ENCODE measurements around the gene AFF2. TPM values are rescaled to one million over a fixed set of nuclear protein-coding genes. Genes with fewer than 3 reads are reported as not detected.

The AFF2 gene
- total RNA-seq, 2 experiments from 2014 or later = 1.7 to 2.0 TPM

- Mint-ChIP-seq H3K27me3 (ENCODE audit: low read depth) (no peaks in the 10 kb centered on the region), H3K4me1 (ENCODE audit: low read depth) (no peaks in the 10 kb centered on the region), H3K27ac (no peak overlapping the region), H3K9me3 (no peaks in the 10 kb centered on the region), H3K36me3 (ENCODE audit: low read depth) (no peaks in the 10 kb centered on the region), H3K4me3 (no peak overlapping the region)
- intact Hi-C loops (cut with micrococcal nuclease) = no loop called here
- CTCF ChIA-PET = no interaction called here
- DNase-seq = no peak
Observed at GRCh38 chrX:149044471-149044870, 544.1 kb downstream of the AFF2 start.

GRCh38 chrX:149045645-149046210 lies 545.3 kb downstream of the AFF2 start:
- H3K27ac Mint-ChIP-seq = no peak overlapping the region
- H3K36me3 Mint-ChIP-seq (ENCODE audit: low read depth) = no peaks in the 10 kb centered on the region
- H3K27me3 Mint-ChIP-seq (ENCODE audit: low read depth) = no peaks in the 10 kb centered on the region
- CTCF ChIA-PET = no interaction called here
- no peak for DNase-seq
- intact Hi-C loops (cut with micrococcal nuclease) = no loop called here
- H3K9me3 Mint-ChIP-seq = no peaks in the 10 kb centered on the region
- no peaks in the 10 kb centered on the region for H3K4me1 Mint-ChIP-seq (ENCODE audit: low read depth)
- H3K4me3 Mint-ChIP-seq = no peak overlapping the region

All from activated naive CD4-positive, alpha-beta T cell treated with anti-CD3 and anti-CD28 coated beads for 36 hours (primary cell).